ENCODE measurements around the gene TMEM232.

GRCh38 chr5:110753600-110753999 is 27.1 kb upstream of the TMEM232 start:
- TF ChIP-seq CTCF (IDR thresholded peaks at IDR 0.05): no peak
- TF ChIP-seq POLR2A (IDR thresholded peaks at IDR 0.05): no peak

All from thyroid gland (tissue), 4 donors.